ENCODE measurements around the gene SH3BGR.

The SH3BGR gene

GRCh38 chr21:39531064-39531463 lies 79.3 kb downstream of the SH3BGR start:
- no peak for DNase-seq (ENCODE audit: low read depth in 2 of 2)
- TF ChIP-seq, protein P1, sequence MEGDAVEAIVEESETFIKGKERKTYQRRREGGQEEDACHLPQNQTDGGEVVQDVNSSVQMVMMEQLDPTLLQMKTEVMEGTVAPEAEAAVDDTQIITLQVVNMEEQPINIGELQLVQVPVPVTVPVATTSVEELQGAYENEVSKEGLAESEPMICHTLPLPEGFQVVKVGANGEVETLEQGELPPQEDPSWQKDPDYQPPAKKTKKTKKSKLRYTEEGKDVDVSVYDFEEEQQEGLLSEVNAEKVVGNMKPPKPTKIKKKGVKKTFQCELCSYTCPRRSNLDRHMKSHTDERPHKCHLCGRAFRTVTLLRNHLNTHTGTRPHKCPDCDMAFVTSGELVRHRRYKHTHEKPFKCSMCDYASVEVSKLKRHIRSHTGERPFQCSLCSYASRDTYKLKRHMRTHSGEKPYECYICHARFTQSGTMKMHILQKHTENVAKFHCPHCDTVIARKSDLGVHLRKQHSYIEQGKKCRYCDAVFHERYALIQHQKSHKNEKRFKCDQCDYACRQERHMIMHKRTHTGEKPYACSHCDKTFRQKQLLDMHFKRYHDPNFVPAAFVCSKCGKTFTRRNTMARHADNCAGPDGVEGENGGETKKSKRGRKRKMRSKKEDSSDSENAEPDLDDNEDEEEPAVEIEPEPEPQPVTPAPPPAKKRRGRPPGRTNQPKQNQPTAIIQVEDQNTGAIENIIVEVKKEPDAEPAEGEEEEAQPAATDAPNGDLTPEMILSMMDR (IDR thresholded peaks at IDR 0.05; ENCODE audit: low read depth, low read length) = no peak
- no peak overlapping the region for H3K4me3 ChIP-seq (replicated peaks in 1 of 2; ENCODE audit: low read depth in 2 of 2, low read length in 2 of 2)

GRCh38 chr21:39531840-39532239 lies 80.1 kb downstream of the SH3BGR start:
- TF ChIP-seq, protein P1 (IDR thresholded peaks at IDR 0.05; ENCODE audit: low read depth, low read length) = no peak

DNA sequence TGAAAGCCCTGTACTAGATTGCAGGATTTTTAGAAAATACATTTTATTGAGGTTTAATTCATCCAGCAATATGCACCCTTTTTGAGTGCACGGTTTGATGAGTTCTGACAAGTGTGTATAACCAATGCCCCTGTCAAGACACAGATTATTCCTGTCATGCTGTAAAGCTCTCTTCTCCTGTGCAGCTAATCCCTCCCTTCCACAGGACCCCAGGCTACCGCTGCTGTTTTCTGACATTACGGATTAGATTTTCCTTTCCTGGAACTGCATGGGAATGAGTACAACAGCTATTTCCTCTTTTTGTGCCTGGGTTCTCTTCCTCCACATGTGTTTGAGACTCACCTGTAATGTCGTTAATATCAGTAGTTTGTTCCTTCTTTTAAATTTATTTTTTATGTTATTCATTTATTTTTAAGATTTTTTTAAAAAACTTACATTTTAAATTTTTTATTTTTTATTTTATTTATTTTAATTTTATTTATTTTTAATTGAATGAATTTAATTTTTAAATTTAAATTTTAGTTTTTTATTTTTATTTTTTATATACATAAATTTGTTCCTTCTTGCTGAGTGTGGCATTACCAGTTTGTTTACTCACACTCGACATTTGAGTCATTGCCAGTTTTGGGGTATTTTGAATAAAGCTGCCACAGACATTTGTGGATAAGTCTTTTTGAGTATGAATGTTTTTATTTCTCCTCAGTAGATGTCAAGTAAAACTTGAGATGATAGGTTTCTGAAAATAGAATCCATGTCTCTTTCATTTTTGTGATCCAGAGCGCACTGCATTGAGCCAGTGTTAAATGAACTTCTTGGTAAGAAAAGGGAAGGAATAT lies 82.0 kb downstream of the SH3BGR start:
- no peak overlapping the region for H3K4me3 ChIP-seq (replicated peaks in 1 of 2; ENCODE audit: low read depth in 2 of 2, low read length in 2 of 2)
- TF ChIP-seq, protein P1 (IDR thresholded peaks at IDR 0.05; ENCODE audit: low read depth, low read length) = no peak
- DNase-seq (ENCODE audit: low read depth in 2 of 2) = no peak

More at GRCh38 chr21:39531840-39532239, 80.1 kb downstream of the SH3BGR start:
- DNase-seq (ENCODE audit: low read depth in 2 of 2) = no peak
- H3K4me3 ChIP-seq (replicated peaks in 1 of 2; ENCODE audit: low read depth in 2 of 2, low read length in 2 of 2) = no peak overlapping the region

GRCh38 chr21:39535646-39536437 lies 84.1 kb downstream of the SH3BGR start:
- no peak for DNase-seq (ENCODE audit: low read depth in 2 of 2)
- H3K4me3 ChIP-seq (replicated peaks in 1 of 2; ENCODE audit: low read depth in 2 of 2, low read length in 2 of 2) = no peak overlapping the region
- TF ChIP-seq, protein P1 (IDR thresholded peaks at IDR 0.05; ENCODE audit: low read depth, low read length) = no peak

DNA sequence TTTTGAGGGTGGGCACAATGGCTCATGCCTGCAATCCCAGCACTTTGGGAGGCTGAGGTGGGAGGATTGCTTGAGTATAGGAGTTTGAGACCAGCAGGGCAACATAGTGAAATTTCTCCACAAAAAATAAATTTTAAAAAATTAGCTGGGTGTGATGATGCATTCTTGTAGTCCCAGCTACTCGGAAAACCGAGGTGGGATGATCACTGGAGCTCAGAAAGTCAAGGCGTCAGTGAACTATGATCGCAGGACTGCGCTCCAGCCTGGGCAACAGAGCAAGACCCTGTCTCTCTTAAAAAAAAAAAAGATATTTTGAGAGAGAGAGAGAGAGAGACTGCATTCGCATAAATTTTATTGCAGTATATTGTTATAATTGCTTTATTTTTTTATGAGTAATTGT lies 85.1 kb downstream of the SH3BGR start:
- TF ChIP-seq, protein P1 (IDR thresholded peaks at IDR 0.05; ENCODE audit: low read depth, low read length) = no peak
- H3K4me3 ChIP-seq (replicated peaks in 1 of 2; ENCODE audit: low read depth in 2 of 2, low read length in 2 of 2) = no peak overlapping the region
- DNase-seq (ENCODE audit: low read depth in 2 of 2) = no peak

DNA sequence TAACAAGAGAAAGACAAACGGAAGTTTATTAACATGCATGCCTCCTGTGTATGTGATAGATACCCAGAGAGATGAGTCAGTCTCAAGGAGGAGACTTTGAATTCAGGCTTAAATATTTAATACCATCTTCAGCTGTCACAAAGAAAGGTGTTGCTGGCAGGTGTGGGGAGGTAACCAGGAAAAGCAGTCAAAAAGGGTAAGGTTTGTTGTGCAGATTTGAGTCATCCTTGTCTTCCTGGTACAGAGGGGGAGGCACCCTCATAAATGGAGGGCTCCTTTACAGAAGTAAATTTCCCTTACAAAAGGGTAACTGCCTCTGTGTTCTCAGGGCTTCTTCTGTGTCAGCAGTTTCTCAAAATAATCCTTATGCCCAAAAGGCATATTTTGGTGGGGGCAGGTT lies 85.8 kb downstream of the SH3BGR start:
- no peak for DNase-seq (ENCODE audit: low read depth in 2 of 2)
- TF ChIP-seq, protein P1 (IDR thresholded peaks at IDR 0.05; ENCODE audit: low read depth, low read length) = no peak
- H3K4me3 ChIP-seq (replicated peaks in 1 of 2; ENCODE audit: low read depth in 2 of 2, low read length in 2 of 2) = no peak overlapping the region
